Fibroblast of skin of scalp (primary cell): ENCODE measurements around the gene FGD5.

Source experiments
- DNase-seq: peaks from one replicate; pipeline ENCODE4 v3.0.0-alpha.2; 2013

The FGD5 gene

GRCh38 chr3:14907043-14907966 lies 88.5 kb downstream of the FGD5 start:
- DNase-seq: no peak

GRCh38 chr3:14909250-14909649 lies 90.5 kb downstream of the FGD5 start:
- no peak for DNase-seq

- no peak for DNase-seq
Measured at GRCh38 chr3:14911651-14912050, 92.9 kb downstream of the FGD5 start.

DNA sequence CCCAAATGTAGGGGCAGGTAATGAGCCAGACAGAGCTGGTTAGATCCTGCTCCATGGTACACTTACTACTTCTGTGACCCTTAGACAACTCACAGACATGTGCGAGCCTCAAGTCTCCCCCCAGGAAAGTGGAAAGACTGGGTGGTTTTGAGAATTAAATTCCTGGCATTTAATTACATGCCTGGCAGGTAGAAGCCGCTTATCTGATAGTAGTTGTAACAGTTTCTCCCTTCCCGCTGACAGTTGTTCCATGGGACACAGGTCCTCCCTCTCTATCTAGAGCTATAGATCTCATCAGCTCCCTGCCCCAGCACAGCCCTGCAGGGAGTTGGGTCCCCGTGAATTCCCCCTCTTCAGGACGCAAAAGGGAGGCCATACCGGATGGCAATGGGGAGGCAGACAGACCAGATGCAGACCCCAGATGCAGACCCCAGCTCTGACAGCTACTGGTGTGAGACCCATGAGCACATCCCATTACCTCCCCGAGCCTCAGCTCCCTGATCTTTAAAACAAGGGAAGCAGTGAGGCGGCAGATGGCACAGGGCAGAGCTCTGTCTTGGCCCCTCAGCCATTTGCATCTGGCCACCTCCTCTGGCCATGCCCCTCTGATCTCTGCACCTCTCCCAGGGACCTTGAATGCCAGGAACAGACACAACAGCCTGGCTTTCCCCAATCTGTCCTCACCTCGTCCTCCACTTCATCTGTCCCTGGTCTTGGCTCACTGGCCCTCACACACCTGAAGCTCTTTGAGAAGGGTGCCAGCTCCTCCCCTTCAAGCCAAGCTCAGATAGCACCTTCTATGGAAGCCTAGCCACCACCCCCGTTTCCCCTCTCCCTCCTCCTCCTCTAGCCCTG lies 94.5 kb downstream of the FGD5 start:
- no peak for DNase-seq

- no peak for DNase-seq
Measured at GRCh38 chr3:14913926-14914778, 95.4 kb downstream of the FGD5 start.

GRCh38 chr3:14914779-14915117 lies 96.0 kb downstream of the FGD5 start:
- DNase-seq: no peak

- no peak for DNase-seq
Measured at GRCh38 chr3:14915636-14916222, 97.0 kb downstream of the FGD5 start.

DNA sequence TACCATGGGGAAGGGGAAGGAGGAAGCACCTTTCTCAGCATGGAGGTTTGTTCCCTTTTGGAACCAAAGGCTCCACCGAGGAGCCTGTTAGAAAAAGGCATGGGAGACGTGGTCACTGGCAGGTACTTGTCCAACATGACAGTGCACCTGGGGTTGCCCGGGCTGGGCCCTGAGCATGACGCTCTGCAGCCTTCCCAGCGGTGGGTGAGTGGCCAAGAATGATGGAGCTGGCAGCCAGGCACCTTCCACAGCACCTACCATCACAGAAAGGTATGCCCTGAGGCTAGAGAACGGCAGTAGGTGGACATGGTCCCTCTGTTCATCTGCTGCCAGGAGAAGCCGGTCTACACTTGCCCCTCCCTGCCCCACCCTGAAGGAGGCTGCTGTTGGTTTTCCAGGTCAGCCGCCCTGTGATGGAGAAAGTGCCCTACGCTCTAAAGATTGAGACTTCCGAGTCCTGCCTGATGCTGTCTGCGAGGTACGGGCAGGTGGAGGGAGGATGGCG lies 99.6 kb downstream of the FGD5 start:
- no peak for DNase-seq

DNA sequence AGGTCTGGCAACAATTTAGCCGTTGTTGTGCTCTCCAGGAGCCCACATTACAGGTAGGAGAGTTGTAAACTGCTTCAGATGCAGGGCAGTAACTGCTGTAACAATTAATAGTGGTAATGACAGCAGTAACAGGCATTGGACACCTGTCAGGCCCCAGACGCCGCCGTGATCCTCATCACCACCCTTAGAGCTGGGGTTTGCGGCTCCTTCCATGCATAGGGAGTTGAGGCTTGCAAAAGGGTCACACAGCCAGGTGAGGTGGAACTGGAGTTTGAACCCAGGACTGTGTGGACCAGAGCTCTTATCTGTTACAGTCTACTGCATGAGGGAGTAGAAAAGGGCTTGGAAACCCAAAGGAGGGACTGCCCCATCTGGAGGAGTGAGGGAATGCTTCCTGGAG lies 101.8 kb downstream of the FGD5 start:
- no peak for DNase-seq

GRCh38 chr3:14921034-14921616 lies 102.4 kb downstream of the FGD5 start:
- peak; percentile 86 for DNase-seq

- no peak for DNase-seq
Measured at GRCh38 chr3:14921811-14922705, 103.3 kb downstream of the FGD5 start.

- no peak for DNase-seq
Measured at GRCh38 chr3:14922863-14923262, 104.1 kb downstream of the FGD5 start.

GRCh38 chr3:14923476-14923875 lies 104.7 kb downstream of the FGD5 start:
- no peak for DNase-seq

GRCh38 chr3:14925729-14926591 lies 107.2 kb downstream of the FGD5 start:
- peak; percentile 62 for DNase-seq

DNA sequence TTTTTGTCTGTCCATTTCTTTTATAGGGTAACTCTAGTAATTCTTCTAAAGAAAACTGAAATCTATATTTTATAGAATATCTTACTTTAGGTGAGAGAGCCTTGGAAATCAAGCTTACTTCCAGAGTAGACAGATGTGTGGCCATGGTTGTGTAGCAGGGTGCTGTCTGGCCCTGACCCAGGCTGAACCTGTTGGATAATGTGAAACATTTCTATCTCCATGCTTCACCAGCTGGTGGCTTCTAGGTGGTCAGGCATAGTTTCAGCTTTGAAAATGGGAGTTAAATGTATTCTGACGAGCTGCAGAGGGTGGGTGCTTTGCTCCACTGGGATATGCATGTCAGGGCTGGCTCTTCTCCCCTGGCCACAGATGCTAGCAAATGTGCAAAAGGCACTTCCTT lies 107.8 kb downstream of the FGD5 start:
- DNase-seq: no peak

- no peak for DNase-seq
Measured at GRCh38 chr3:14927308-14927707, 108.5 kb downstream of the FGD5 start.

DNA sequence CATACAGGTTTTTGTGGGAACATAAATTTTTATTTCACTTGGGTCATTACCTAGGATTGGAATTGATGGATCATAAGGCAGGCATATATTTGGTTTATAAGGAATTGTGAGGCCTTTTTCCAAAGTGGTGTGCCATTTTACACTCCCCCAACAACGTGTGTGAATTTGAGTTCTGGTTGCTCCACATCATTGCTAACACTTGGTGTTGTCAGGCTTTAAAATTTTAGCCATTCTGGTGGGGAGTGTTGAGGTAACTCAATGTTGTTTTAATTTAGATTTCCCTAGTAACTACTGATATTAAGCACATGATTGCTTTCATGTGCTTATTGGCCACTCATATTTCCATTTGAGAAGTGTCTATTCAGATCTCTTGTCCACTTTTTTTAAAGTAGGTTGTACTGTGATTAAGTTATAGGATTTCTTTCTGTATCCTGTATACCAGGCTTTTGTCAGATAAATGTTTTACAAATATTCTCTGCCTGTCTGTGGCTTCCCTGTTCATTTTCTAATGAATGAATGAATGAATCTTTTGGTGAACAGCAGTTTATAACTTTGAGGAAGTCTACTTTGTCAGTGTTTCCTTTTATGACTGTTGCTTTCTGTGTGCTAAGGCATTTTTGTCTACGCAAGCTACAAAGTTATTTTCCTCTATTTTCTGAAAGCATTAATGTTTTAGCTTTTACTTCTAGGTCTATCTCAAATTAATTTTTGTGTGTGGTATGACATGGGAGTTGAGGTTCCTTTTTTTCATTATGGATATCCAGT lies 110.7 kb downstream of the FGD5 start:
- no peak for DNase-seq

DNA sequence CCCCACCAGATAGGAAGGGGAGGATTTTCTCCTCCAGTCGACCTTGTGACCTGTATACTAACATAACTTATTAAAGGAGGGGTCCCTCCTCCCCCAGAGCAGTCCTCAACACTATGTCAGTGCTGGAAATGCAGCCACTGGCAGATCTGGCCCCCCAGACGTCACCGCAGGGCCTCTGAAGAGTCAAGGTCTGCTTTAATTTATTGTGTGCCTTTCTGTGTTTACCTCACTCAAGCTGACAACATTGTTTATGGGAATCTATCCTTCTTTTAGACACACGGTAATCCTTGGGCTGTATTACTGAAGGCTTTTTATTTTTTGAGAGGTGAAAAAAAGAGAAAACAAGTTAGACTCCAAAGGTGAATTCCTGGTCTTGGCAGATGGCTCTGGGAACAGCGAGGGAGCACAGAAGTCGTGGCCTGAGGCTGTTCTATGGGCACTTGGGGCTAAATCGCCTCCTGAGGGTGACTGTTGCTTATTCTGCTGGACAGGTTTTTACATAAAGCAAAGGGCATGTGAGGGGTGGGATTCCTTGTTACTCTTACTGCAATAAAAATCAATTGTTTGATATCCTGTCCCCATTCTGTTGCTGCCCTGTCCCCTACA lies 115.2 kb downstream of the FGD5 start:
- no peak for DNase-seq
